SW 1271 (cell line): ENCODE measurements around the gene NKX1-2.

ENCODE experiments used
- DNase-seq, 2 experiments: peaks; one replicate each; lab custom pipeline; 2025; lab: John Stamatoyannopoulos, UW

The NKX1-2 gene

GRCh38 chr10:124415210-124415609, 34.6 kb downstream of the NKX1-2 start:
- no peak for DNase-seq

GRCh38 chr10:124414076-124414475, 35.8 kb downstream of the NKX1-2 start:
- DNase-seq = no peak

GRCh38 chr10:124409696-124410095, 40.1 kb downstream of the NKX1-2 start:
- no peak for DNase-seq

GRCh38 chr10:124408357-124408756, 41.5 kb downstream of the NKX1-2 start:
- no peak for DNase-seq

GRCh38 chr10:124407456-124407855, 42.4 kb downstream of the NKX1-2 start:
- DNase-seq = no peak

GRCh38 chr10:124403548-124403947, 46.3 kb downstream of the NKX1-2 start:
- DNase-seq = peak; percentile 34 to 67

- no peak for DNase-seq
These were observed 47.6 kb downstream of the NKX1-2 start for GRCh38 chr10:124402273-124402672.

- DNase-seq = no peak
These were observed 48.2 kb downstream of the NKX1-2 start for GRCh38 chr10:124401633-124402032.
